HepG2 (cell line): ENCODE measurements around the gene WDR83. TPM values are rescaled to one million over a fixed set of nuclear protein-coding genes. Genes with fewer than 3 reads are reported as not detected.

Experiments used
- ELF3 ChIP-seq: IDR thresholded peaks from 2 replicates; pipeline ENCODE4 v1.6.1; 2016; ENCODE audit warnings: missing genetic modification reagents, missing compliant biosample characterization
- FOXJ3 ChIP-seq: sonication (generic); formaldehyde crosslinking; IDR thresholded peaks from 2 replicates; pipeline ENCODE4 v1.4.0; 2020; ENCODE audit warnings: missing genetic modification reagents, mild to moderate bottlenecking, borderline replicate concordance
- GLI4 ChIP-seq: sonication (generic); formaldehyde crosslinking; IDR thresholded peaks from 2 replicates; pipeline ENCODE4 v1.5.1; 2020; ENCODE audit warnings: missing genetic modification reagents, mild to moderate bottlenecking, moderate library complexity, borderline replicate concordance
- MXI1 ChIP-seq: IDR thresholded peaks from 3 replicates; pipeline ENCODE4 v1.6.1; 2012; ENCODE audit warnings: low read depth, low read length, inconsistent platforms, borderline replicate concordance
- NFE2L1 ChIP-seq: sonication (generic); formaldehyde crosslinking; IDR thresholded peaks from 2 replicates; pipeline ENCODE4 v1.4.0; 2020; ENCODE audit warnings: missing genetic modification reagents, mild to moderate bottlenecking, borderline replicate concordance
- POGZ ChIP-seq: sonication (generic); formaldehyde crosslinking; IDR thresholded peaks from 2 replicates; pipeline ENCODE4 v1.4.0; 2020; ENCODE audit warnings: mild to moderate bottlenecking, missing genetic modification reagents
- RBFOX2 ChIP-seq: fragments of 200-400 bp; formaldehyde crosslinking; IDR thresholded peaks from 2 replicates; pipeline ENCODE4 v1.6.1; 2017; ENCODE audit warnings: low read depth, mild to moderate bottlenecking, low read length
- TBL1XR1 ChIP-seq: fragments of 150-350 bp; IDR thresholded peaks from 2 replicates; pipeline ENCODE4 v1.6.1; 2014; ENCODE audit warnings: borderline replicate concordance, low read length; ENCODE audit not compliant: partially characterized antibody
- ZNF317 ChIP-seq: sonication (generic); formaldehyde crosslinking; IDR thresholded peaks from 2 replicates; pipeline ENCODE4 v1.5.0; 2020; ENCODE audit warnings: mild to moderate bottlenecking, missing genetic modification reagents
- ZNF766 ChIP-seq: sonication (generic); formaldehyde crosslinking; IDR thresholded peaks from 2 replicates; pipeline ENCODE4 v1.5.0; 2020; ENCODE audit warnings: missing genetic modification reagents, borderline replicate concordance
- ZNF776 ChIP-seq: sonication (generic); formaldehyde crosslinking; IDR thresholded peaks from 2 replicates; pipeline ENCODE4 v1.4.0; 2020; ENCODE audit warnings: mild to moderate bottlenecking, missing genetic modification reagents
- polyA plus RNA-seq, 8 experiments: library from polyadenylated mRNA; depleted of rRNA in 3 of 8; stranded (reverse) in 7 of 8; unstranded in 1 of 8; fragments of >200 nt; fragmentation: Illumina TruSeq in 4 of 8; extraction: Trizol in 4 of 8; gene quantifications; 2 replicates each; pipeline versions ENCODE4 v1.2.1 to v1.2.3, GENCODE V29; 2011 to 2016; ENCODE audit warnings: low read depth in 4 of 8, missing spikeins in 1 of 8, mixed read lengths in 1 of 8; ENCODE audit not compliant: insufficient read depth in 1 of 8
- total RNA-seq, 5 experiments: library from RNA; depleted of rRNA; stranded (reverse); fragments of >200 nt; fragmentation: Illumina TruSeq; extraction: Trizol; gene quantifications; 2 replicates each; pipeline ENCODE4 v1.2.3, GENCODE V29; 2016; ENCODE audit warnings: low read depth in 1 of 5
- TF ChIP-seq, protein P1 (sequence below): sonication (generic); formaldehyde crosslinking; IDR thresholded peaks from 2 replicates; pipeline ENCODE4 v1.4.0; 2020; ENCODE audit warnings: missing genetic modification reagents
- TF ChIP-seq, protein P2 (sequence below): sonication (generic); formaldehyde crosslinking; IDR thresholded peaks from 2 replicates; pipeline ENCODE4 v1.4.0; 2020; ENCODE audit warnings: low read depth, mild to moderate bottlenecking, missing genetic modification reagents
- TF ChIP-seq, protein P3 (sequence below): sonication (generic); formaldehyde crosslinking; IDR thresholded peaks from 2 replicates; pipeline ENCODE4 v1.9.0; 2022; ENCODE audit warnings: missing genetic modification reagents, mild to moderate bottlenecking, borderline replicate concordance
- TF ChIP-seq, protein P4 (sequence below): sonication (generic); formaldehyde crosslinking; IDR thresholded peaks from 2 replicates; pipeline ENCODE4 v1.5.1; 2020; ENCODE audit warnings: missing genetic modification reagents, mild to moderate bottlenecking, borderline replicate concordance
- TF ChIP-seq, protein P5 (sequence below): sonication (generic); formaldehyde crosslinking; IDR thresholded peaks from 2 replicates; pipeline ENCODE4 v1.8.1; 2022; ENCODE audit warnings: mild to moderate bottlenecking, missing genetic modification reagents

The WDR83 gene
- total and polyA plus RNA-seq, 2 of the 13 experiments (the other 11 are each of a cell fraction or from before 2014, with no cell fraction given) = 4.5 to 10.7 TPM

DNA sequence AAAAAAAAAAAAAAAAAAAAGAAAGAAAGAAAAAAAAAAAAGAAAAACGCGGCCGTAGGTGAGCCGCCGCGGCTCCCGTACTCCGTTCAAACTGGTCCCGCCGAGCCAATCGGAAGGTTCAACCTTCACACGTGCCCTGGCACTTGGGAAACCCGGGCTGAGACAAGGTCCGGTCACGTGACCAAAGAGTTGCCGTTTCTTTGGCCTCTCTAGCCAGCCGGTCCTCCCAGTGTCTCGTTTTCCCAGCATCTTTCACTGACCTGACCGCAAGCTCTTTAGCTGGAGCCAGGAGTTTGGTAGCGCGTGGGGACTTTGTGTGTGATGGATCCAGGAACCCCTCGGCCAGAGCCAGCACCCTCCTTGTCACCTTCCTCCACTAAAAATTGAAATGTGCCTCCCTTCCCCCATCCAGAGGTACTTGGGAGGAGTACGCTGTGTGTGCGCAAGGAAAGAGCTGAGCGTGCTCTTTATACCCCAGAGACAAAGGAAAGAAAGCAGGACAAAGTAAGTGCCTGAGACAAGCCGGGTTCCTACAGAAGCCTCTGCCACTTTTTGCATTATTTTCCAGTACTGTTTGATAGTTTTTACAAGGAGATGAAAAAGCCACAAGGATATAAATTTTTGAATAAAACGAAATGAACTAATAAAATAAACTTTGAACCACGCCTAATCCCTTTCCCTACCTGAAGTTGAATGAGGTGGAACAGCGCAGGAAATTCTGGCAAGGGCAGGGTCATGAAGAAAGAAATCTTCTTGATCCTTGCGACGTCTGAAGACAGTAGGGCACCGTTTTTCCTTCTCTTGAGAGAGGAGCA, 56.2 kb downstream of the WDR83 start (continued):
- TF ChIP-seq, protein P1, sequence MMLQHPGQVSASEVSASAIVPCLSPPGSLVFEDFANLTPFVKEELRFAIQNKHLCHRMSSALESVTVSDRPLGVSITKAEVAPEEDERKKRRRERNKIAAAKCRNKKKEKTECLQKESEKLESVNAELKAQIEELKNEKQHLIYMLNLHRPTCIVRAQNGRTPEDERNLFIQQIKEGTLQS = no peak
- TF ChIP-seq ZNF766 (CRISPR knock-in tag) = no peak
- no peak for TF ChIP-seq ZNF317 (CRISPR knock-in tag)
- TF ChIP-seq, protein P2, sequence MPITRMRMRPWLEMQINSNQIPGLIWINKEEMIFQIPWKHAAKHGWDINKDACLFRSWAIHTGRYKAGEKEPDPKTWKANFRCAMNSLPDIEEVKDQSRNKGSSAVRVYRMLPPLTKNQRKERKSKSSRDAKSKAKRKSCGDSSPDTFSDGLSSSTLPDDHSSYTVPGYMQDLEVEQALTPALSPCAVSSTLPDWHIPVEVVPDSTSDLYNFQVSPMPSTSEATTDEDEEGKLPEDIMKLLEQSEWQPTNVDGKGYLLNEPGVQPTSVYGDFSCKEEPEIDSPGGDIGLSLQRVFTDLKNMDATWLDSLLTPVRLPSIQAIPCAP (CRISPR knock-in tag) = 0 out of 2 replicates have a peak, but pooled peaks have one; percentile 43
- TF ChIP-seq RBFOX2 = peak; percentile 60
- peak; percentile 58; the same call in 1 of the 2 replicates for TF ChIP-seq ELF3
- TF ChIP-seq ZNF776 = no peak
- no peak for TF ChIP-seq GLI4
- TF ChIP-seq, protein P3, sequence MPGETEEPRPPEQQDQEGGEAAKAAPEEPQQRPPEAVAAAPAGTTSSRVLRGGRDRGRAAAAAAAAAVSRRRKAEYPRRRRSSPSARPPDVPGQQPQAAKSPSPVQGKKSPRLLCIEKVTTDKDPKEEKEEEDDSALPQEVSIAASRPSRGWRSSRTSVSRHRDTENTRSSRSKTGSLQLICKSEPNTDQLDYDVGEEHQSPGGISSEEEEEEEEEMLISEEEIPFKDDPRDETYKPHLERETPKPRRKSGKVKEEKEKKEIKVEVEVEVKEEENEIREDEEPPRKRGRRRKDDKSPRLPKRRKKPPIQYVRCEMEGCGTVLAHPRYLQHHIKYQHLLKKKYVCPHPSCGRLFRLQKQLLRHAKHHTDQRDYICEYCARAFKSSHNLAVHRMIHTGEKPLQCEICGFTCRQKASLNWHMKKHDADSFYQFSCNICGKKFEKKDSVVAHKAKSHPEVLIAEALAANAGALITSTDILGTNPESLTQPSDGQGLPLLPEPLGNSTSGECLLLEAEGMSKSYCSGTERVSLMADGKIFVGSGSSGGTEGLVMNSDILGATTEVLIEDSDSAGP (CRISPR knock-in tag) = peak; percentile 49; the same call in 1 of the 2 replicates
- TF ChIP-seq NFE2L1 (CRISPR knock-in tag) = no peak
- TF ChIP-seq MXI1 = peak; percentile 83; the same call in 1 of the 3 replicates
- TF ChIP-seq, protein P4, sequence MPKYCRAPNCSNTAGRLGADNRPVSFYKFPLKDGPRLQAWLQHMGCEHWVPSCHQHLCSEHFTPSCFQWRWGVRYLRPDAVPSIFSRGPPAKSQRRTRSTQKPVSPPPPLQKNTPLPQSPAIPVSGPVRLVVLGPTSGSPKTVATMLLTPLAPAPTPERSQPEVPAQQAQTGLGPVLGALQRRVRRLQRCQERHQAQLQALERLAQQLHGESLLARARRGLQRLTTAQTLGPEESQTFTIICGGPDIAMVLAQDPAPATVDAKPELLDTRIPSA = no peak
- TF ChIP-seq TBL1XR1 = peak; percentile 84
- no peak for TF ChIP-seq FOXJ3 (CRISPR knock-in tag)
- TF ChIP-seq POGZ (CRISPR knock-in tag) = no peak
- TF ChIP-seq, protein P5, sequence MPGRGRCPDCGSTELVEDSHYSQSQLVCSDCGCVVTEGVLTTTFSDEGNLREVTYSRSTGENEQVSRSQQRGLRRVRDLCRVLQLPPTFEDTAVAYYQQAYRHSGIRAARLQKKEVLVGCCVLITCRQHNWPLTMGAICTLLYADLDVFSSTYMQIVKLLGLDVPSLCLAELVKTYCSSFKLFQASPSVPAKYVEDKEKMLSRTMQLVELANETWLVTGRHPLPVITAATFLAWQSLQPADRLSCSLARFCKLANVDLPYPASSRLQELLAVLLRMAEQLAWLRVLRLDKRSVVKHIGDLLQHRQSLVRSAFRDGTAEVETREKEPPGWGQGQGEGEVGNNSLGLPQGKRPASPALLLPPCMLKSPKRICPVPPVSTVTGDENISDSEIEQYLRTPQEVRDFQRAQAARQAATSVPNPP (CRISPR knock-in tag) = no peak
